NCI-H748 (cell line): ENCODE data around the gene ACSL4.
A peak's percentile ranks its signal among the peaks of the same experiment; 100 is the strongest.
"Not testable (repeated sequence)": the region's sequence is repeated elsewhere in the genome, so short reads cannot be mapped to it uniquely, and the experiment has no call there.

Experiments used
- DNase-seq: peaks from one replicate; lab custom pipeline; 2025; ENCODE audit not compliant: unreplicated experiment; lab: John Stamatoyannopoulos, UW

The ACSL4 gene

GRCh38 chrX:109732017-109732801 lies 848 bp downstream of the ACSL4 start:
- DNase-seq, result peak; percentile 40

DNA sequence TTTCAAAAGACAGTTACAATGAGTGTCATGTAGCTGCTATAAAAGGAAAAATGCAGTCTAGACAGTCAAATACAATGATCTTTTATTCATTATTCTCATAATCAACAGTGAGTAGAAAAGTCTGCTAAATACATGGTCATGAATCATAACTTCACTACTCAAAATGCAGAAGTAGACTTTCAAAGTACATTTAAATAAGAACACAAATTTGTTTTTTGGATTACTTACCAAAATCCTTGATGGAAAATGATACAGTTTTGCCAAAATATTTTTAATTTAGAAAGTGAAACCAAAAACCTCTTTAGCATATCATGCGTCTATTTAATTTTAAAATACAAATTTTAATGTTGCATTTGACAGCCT lies 4.9 kb downstream of the ACSL4 start:
- no peak for DNase-seq

GRCh38 chrX:109724971-109725370 lies 8.1 kb downstream of the ACSL4 start:
- not testable (repeated sequence) for DNase-seq

DNA sequence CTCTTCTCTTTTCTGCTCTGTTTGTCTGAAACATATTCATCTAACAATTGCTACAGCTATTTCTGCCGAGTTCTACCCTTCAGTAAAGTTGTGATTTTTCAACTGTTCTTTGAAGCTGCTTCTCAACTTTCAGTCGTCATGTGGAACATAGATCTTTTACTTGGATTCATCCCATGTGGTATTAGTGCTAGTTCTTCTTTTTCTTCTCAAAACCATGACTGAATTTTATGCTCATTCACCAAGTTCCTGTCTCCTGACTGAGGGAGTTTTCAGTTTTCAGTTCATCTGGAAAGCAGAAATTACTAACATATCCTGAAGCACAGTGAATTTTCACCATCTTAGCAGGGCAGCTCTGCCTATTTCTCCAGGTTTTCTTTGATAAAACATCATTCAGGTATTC lies 12.1 kb downstream of the ACSL4 start:
- DNase-seq, result no peak

DNA sequence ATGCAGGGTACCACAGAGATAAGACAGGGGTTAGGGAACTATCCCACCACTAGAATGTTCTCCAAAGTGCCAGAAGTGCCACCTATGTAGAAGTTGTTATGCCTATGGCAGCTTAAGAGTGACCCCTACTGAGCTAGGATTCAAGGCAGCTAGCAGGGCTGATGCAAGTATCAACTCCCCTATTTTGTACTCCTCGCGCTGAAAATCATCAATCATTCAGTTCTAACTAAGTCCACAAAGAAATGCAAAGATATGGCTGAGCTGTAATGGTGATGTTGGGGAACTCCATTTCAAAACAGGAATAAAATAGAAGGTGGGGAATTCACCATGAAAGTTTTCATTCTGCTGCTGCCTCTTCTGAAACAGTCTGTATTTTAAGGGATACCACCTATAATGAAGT lies 13.8 kb downstream of the ACSL4 start:
- DNase-seq, result no peak

- DNase-seq, result no peak
Observed at GRCh38 chrX:109716431-109717028, 16.5 kb downstream of the ACSL4 start.

GRCh38 chrX:109714340-109714958 lies 18.6 kb downstream of the ACSL4 start:
- no peak for DNase-seq

DNA sequence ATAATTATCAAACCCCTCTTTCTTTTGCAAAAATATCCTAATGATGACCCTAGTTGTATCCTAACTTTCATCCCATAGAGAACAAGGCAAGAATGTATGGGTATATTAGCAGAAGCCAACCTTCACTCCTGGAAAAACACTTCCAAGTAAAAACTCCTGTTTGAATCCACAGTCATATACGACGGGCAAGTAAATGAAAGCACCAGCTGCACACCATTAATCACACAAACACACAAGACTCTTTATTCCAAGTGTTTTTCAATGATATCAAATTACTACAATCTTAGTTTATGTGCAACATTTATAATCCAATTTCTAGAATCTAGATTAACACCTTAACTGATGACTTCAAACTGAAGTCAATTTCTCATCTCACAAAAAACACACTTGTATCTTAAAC lies 22.9 kb downstream of the ACSL4 start:
- no peak for DNase-seq

GRCh38 chrX:109709129-109709631 lies 23.9 kb downstream of the ACSL4 start:
- no peak for DNase-seq

- DNase-seq, result no peak
Observed at GRCh38 chrX:109707720-109708119, 25.3 kb downstream of the ACSL4 start.

- no peak for DNase-seq
Observed at GRCh38 chrX:109707319-109707718, 25.7 kb downstream of the ACSL4 start.

GRCh38 chrX:109704563-109704962 lies 28.5 kb downstream of the ACSL4 start:
- DNase-seq, result no peak

GRCh38 chrX:109697855-109698254 lies 35.2 kb downstream of the ACSL4 start:
- DNase-seq, result no peak

DNA sequence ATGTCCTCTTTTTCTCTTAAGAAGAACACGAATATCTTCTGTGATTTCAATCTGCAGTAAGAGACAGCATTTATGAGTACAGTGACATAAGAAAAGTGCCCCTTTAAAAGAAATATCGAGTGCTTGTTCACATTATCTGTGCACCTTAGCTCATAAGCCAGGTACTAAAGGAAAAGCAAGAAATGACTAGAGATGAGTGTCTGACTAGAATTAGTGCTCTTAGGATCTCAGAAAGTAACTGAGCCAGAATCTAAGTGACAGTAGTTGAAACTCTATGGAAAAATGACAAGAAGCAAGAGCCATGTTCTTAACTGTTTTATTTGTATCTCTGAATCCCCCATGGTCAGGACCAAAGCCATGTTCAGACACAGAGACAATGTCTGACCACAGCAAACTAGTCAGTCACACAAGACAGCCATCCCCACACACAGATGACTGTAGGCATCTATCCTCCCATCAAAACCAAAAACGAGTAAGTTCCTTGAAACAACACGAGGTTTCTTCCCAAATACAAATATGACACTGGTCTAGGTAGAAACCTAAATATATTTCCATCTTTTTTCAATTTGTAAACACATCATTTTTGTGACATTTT lies 36.8 kb downstream of the ACSL4 start:
- DNase-seq, result no peak

DNA sequence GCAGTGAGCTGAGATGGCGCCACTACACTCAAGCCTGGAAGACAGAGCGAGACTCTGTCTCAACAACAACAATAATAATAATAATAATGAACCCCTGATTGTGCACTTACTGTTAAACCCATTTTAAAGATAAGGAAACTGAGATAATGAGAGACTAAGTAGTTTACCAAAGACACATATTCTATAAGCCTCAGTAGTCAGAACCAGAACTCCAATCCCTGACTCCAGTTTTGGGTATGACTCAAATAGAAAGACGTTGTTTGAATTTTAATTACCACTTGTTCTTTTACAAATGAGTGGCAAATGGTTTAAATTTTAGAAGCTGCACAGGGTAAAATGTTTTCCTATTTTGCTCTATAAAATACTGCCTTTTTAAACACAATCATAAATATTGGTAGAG lies 37.4 kb downstream of the ACSL4 start:
- no peak for DNase-seq

DNA sequence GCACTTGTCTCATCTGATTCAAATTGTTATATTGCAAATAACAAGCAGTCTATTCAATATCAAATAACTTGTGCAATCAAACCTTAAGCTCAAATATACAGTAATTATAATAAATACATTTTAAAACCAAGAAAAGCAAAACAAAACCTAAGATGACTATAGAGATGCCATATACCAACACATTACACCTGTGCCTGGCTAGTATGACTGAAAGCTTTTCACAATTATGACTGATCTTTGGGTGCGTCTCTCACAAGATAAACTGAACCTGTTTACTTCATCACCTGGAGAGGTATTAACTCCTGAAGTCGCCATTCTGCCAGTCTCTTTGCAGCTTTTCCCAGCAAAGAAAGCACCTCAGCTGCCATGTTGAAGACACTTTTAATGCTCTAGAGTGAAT lies 41.3 kb downstream of the ACSL4 start:
- no peak for DNase-seq

- no peak for DNase-seq
Observed at GRCh38 chrX:109691277-109691676, 41.8 kb downstream of the ACSL4 start.

- DNase-seq, result no peak
Observed at GRCh38 chrX:109687903-109688302, 45.2 kb downstream of the ACSL4 start.

DNA sequence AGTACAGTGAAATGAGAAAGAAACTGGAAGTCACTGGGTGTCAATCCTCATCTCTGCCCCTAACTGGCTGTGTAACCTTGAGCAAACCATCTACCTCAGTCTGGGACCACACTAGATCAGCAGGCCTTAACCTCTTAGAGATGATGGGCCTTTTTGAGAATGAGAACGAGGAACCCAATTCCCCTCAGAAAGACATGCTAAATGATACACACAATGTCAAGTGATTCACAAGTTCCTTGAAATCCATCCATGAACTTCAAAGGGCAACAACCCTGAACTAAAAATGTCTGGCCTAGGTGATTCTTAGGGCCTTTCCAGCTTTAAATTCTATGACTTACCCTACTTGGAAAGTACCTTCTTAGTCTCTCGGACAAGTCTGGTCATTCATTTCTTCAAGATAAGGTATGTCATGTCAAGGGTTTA lies 47.4 kb downstream of the ACSL4 start:
- no peak for DNase-seq

GRCh38 chrX:109684136-109684535 lies 48.9 kb downstream of the ACSL4 start:
- DNase-seq, result no peak

GRCh38 chrX:109681475-109682081 lies 51.5 kb downstream of the ACSL4 start:
- no peak for DNase-seq
